AG20443 (cell line): Measurements from ENCODE around the gene EMC1.
"Not testable (repeated sequence)": the region's sequence is repeated elsewhere in the genome, so short reads cannot be mapped to it uniquely, and the experiment has no call there.

Experiments used
- DNase-seq: peaks from one replicate; pipeline ENCODE4 v3.0.0; 2012; ENCODE audit warnings: low spot score, mixed read lengths

Gene EMC1

DNA sequence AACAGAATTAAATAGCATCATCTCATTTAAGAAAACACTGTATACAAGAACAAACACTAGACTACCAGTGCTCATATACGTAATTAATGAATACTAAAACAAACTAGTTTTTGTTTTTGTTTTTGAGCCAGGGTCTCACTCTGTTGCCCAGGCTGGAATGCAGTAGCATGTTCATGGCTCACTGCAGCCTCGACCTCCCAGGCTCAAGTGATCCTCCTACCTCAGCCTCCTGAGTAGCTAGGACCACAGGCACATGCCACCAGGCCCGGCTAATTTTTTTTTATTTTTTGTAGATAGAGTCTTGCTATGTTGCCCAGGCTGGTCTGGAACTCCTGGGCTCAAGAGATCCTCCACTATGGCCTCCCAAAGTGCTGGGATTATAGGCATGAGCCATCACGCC, 34.7 kb downstream of the EMC1 start:
- not testable (repeated sequence) for DNase-seq

DNA sequence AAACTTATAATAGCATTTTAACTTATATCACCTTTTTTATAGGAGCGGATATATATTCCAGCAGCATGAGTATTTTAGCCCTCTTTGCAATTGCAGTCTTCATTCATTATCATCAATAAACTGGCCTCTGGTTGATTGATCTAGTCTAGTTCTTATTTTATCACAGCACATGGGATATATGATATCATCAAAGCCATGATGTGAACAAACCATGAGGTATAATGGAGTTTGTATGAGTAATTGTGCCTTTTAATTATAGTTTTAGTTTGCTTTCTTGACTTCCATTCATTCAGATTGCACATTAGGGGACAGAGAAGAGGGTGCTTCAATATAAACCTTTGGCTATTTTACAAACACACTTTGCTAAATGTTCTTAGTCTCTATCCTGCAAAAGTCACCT, 37.7 kb downstream of the EMC1 start:
- DNase-seq: no peak

DNA sequence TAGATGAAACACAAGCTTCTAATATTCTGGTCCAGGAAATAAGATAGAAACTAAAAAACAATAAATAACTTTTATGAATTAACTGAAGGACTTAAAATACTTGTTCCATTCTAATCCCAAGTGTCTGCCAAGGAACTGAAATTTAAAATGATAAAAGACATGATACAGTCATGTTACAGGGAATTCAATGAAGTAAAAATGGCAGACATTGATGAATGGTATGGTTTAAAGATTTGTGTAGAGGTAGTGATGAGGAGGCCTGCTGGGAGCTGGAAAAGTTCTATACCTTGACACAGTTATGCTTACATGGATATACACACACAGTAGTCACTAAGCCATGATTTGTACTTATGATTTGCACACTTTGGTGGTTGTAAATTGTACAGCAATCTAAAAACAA, 39.2 kb downstream of the EMC1 start:
- no peak for DNase-seq

DNA sequence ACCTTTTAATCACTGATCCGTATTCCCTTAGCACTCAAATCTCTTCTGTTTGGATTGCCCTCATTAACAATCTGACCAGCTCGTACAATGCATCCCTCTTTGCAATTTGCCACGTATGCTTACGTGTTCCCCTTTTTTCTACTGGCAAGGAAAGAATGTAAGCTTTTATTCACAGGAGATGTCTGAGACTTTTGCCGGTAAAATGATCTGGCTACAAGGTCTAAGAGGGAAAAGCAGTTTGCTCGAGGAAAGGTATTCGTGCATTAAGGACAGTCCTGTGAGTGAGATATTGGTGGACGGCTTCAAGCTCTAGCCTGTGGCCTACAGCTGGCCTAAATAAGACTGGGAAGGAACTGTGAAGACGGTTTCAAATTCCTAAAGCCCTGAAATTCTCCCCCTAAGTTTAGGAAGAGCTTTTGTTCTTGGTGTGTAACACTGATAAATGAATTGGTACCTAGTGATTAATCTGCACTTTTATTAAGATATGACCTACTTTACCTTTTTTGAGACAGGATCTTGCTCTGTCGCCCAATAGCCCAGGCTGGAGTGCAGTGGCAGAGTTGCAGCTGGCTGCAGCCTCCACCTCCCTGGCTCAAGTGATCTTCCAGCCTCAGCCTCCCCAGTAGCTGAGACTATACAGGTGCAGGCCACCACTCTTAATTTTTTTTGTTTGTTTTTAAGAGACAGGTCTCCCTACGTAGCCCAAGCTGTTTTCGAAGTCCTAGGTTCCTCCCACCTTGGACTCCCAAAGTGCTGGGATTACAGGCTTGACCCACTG, 40.4 kb downstream of the EMC1 start:
- DNase-seq: no peak

DNA sequence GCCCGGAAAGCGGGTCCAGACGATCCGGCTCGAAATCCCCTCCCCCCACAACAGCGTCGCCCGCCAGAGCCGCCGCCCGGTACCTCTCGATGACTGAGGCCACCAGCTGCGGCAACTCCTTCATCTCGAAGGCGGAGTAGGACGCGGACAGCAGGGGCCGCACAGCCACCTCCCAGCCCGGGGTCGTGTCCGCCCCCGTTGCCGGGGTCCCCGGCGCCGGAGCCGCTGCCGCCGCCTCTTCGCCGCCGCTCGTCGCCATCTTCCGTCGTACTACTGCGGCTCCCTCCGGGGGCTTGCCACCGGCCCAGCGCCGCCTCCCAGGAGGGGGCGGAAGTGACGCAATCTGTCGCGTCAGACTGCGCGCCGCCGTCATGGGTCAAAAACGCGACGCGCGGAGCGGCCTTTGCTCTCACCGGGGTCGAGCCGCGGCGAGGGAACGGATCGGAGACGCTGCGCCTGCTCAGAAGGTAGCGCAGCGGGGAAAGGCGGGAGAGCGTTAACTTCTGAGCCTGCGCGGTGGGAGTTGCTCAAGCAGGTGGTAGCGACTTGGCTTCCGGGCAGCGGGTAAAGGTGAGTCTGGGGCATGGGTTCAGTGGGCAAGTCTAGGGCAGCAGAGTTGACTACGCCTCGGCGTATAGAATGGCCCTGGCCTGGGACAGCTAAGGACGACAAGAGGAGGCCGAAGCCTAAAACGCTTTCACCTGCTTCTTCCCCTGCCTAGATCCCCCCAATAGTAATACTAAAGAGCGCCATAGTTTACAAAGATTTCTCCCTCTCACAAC, 41.1 kb downstream of the EMC1 start, which contains the start of gene UBR4:
TSS of gene UBR4 (minus strand) at position 277 of the 782 bp plus-strand sequence. CDS start at position 259, 18 bp downstream.
- DNase-seq: peak; percentile 97

DNA sequence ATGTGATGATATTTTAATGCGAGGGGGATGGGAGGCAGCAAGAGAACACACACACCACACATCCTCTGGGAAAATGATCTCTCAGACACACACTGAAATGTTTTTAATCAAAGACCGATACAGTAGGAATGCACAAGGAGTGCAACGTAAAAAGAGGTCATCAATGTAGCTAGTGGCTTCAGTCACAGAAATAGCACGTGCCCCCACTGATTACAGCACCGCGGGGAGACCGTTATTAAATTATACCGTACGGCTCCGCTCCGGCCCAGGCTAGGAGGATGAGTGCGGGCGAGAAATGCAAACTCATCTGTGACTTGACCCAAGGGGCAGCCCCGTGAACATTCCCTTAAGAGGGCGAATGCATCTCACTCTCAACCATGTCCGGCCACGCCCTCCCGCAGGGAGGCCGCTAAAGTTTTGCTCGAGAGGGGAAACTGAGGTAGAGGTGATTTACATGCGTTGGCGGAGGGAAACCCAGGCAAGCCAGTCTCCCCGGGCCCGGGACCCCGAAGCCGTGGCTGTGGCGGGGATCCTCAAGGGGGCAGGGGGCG, 41.8 kb downstream of the EMC1 start:
- DNase-seq: peak; percentile 50

DNA sequence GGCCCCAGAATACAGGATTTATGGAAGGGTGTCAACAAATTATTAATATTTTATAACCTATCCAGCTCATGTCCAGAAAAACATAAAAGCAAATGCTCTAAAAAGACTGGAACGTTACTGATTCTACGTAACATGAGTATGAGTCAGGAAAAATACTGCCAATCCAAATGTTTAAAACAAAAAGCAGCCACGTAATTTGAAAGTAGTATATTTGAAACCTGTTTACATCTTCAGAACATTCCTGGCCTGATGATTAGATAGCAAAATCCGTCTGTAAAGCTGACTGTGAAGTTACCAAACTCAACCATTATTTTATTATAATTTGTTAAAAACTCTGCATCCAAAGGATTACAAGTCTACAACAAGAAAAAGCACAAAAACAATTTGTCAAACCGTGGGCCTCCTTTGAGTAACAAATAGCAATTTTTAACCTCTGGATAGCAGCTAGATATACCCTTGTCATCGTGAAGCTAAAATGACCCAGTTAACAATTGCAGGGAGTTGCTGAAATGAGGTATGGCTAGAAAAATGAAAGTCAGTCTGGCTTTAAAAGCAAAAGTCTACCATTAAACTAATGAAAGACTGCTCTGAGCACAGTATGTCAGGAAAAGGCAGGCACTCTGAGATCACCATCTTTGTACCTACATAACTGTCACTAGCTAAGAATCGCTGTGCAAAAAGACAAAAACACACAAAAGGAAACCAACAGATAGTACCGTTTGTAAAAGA, 42.5 kb downstream of the EMC1 start:
- DNase-seq: peak; percentile 32

DNA sequence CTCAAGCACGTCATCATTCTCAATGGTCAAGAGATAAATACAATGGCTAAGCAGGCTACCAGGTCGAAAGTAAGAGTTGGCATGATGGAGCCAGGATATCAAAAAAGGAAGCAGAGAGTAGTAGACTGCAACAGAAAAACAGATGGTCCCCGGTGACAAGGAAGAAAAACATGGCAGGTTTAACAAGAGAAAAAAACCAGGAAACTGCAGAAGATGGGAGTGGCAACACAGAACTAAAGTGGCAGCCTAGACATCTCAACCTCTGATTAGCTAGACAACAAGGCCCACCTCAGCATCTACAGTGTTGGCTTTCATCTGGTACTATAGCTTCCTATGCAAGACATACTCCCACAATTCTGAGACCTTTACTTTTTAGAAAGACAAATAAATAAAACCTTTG, 44.4 kb downstream of the EMC1 start:
- no peak for DNase-seq

DNA sequence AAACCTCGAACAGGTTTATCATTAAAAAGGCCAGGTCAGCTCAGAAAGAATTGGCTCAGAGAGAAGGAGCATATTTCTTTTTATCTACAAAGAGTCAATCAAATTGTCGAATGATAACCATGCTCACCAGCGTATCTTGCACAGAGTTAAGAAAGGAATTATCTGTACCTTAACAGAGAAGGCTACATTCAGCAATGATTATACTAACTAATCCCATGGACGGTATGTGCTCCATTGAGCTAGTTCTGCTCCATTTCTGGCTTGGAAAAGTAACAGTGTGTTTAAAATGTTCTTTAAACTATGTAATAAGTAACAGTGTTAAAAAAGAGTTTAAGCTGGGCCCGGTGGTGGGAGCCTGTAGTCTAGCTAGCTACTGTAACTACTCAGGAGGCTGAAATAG, 45.5 kb downstream of the EMC1 start:
- DNase-seq: no peak

DNA sequence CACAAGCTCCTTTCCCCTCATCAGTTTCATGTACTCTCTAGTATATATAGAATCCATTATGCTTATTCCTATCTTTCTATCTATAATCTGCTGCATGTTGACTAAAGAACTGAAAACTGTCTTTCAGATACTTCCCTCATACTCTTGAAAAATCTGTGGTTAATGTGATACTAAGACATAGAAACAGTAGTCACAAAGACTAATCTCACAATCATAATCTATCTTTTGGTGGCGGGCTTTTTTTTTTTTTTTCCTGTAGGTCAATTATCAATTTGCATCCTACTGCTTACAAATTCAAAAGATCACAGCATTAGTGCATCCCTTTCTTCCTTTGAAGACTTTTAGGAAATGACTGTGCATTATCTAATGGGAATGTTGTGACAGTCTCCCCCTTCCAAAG, 45.9 kb downstream of the EMC1 start:
- DNase-seq: no peak

DNA sequence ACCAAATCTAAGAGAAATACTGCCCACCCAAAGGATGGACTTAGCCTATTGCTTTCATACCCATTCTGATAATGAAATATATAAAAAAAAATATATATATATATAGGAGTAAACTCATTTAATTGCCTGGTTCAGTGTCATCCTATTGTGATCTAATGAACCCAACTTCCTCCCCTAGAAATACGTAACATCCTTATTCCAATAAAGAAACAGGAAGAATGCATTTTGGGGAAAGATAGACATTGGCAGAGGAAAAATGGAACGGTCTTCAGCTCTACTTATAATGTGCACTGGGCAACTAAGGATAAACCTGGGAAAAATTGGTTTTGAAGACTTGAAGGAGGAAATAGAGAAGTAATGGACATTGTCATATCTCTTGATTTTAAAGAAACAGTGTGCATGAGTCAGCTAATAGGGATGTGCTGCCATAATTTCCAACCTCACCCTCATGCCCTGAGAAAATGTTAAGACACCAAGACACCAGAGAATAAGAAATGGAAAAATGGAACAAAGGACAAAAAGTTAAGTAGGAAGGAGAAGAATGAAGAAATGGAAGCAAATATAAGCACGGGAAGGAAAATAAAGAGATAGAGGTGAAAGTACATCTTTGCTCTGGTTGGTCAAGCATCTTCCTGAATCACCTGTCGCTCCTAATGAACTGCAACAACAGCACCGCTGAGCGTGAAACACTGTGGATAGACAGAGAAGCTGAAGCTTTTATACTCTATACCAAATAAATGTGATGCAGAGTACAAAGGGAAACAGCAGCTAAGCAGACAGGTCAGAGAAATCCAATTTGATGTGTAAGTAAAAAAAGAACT, 46.7 kb downstream of the EMC1 start:
- DNase-seq: no peak

DNA sequence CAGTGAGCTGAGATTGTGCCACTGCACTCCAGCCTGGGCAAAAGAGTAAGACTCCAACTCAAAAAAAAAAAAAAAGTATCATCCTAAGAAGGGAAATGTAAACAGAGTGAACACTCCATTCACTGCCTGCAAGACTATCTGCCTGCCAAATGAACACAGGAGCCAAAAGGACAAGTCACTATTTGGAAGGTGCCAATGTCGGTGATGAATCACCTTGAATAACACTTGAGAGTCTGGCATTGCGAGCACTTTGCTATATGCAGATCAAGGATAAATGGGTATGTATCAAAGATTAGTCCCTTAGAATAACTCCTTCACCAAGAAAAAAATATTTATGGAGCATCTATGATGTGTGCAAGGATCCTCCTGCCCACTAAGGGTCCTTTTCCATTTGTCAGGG, 47.9 kb downstream of the EMC1 start:
- peak; percentile 74 for DNase-seq

DNA sequence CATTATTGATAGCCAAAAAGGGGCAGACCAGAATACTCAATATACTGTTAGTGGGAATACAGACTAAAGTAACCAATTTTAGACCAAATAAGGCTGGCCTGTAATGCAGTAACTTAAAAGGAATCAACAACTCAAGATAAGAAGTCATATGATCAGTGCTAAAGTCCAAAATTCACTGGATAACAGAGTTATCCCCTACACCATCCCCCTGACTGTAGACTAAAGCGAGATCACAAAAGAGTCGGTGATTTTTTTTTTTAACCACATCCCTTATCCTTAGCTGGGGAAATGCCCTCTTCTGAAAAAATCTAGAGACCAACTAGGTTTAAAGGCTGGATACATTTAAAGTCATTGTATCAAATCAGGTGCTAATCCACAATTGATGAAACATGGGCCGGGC, 48.9 kb downstream of the EMC1 start:
- DNase-seq: no peak

DNA sequence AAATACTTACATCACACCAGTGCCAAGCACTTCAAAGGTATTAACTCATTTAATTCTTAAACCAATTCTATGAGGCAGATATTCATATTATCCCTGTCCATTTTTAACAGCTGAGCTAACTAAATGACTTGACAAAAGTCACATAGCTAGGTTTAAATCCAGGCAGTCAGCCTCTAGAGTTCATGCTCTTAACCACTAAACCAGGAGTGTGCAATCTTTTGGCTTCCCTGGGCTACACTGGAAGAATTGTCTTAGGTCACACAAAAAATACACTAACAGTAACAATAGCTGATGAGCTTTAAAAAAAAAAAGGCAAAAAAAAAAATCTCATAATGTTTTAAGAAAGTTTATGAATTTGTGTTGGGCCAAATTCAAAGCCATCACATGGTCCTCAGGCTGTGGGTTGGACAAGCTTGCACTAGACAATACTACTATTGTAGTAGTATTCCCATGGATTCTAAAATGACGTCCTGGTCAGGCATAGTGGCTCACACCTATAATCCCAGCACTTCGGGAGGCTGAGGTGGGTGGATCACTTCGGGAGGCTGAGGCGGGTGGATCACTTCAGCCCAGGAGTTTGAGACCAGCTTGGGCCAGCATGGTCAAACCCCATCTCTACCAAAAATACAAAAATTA, 51.2 kb downstream of the EMC1 start:
- no peak for DNase-seq

DNA sequence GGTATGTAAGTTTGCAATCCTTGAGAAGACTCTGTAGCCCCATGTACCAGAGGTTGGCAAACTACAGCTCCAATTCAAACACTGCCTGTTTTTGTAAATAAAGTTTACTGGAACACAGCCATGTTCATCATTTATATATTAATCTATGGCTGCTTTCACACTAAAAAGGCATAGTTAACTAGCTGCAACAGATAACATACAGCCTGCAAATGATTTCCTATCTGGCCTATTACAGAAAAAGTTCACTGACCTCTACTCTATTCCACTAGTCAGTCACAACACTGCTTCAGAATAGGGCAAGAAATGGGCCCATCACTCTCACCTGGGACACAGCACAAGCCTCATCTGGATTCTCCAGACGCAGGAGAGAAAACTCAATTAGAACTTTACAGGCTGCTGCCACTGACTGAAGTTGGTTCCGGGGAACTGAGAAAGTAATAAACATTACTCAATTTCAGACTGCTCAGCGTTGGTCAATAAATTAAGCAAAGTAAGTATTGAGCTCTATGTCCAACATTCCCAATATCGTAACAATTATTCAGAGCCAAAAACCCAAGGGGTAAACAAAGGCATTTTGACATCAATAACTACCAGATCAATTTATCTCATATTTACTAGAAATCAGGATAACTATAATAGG, 51.9 kb downstream of the EMC1 start:
- DNase-seq: no peak

DNA sequence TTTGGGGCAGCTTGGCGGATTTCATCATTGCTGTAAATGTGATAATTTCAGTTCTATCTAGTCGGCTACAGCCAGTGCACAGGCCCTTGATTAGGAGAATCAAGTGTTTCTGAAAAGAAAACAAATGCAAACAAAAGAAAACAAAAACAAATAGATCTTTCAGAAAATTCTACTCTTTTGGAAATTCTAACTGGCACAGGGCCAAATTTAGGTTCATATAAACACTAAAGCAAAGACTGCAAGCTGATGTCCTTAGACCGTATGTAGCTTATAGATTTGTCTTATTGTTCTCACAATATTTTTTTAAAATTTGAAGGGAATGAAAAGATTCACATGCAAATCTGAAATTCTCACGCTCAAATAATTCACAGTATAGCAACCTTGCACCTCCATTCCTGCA, 52.5 kb downstream of the EMC1 start:
- DNase-seq: no peak

DNA sequence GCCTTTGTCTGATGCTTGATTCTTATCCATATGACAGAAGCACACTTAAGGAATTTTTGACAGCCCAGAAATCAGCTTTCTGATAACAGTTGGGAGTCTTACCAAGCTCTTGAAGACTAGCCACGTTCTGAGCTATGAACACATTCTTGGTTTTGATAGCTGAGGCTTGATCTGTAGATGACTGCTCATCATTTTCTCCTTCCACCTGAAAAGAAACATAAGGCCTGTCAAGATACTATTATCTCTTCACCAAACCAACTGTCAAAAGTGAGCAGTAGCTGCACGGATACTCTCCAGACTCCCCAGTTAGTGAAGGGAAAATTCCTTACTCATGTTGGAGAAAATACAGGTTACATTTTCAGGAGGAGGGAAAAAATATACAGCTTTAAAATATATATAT, 53.5 kb downstream of the EMC1 start:
- no peak for DNase-seq

DNA sequence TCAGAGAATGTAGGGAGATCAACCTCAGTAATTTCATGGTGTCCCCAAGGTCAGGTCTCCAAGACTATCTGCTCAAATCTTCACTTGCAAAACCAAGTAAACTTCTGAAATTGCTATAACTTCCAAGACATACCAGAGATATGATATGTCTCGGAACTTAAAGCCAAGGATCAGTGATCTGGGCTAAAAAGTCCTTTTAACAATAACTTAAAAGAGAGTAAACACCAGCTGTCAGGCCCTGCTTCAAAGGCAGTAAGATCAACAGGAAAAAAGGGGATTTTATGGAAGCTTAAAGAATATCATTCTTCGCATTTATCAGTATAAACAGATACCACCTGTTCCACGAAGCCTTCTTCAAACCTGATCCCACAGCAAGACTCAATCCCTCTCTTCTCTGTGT, 55.0 kb downstream of the EMC1 start:
- no peak for DNase-seq

DNA sequence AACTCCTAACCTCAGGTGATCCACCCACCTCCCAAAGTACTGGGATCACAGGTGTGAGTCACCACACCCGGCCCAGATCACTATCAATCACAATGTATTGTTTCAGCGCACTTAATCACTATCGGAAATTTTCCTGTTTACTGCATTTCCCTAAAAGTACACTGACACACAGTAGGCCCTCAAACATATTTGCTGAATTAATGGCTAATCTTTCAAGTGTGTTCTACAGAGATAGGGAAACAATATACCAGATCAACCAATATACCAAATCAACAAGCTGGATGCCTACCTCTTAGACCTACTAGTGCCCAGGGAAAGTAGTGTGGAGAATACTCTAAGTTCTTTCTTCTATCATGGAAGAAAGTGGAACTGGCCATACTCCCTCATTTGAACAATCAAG, 58.3 kb downstream of the EMC1 start:
- no peak for DNase-seq

DNA sequence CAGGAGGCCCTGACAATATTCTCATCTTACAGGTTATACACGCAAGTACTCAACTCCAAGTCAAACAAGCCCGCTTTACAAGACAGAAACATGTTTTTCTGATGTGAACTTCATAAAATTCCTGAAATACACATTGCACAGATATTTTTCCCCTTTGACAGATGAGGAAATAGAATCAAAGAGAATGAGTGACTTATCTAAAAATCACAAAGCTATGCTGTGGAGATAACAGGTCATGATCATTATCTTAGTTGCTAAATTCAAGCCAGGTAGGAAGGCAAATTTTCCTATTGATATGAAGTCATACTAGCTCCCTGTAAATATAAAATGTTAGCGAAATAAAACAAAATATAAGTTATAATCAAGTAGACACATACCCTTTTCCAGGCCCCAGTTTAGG, 59.5 kb downstream of the EMC1 start:
- DNase-seq: no peak

DNA sequence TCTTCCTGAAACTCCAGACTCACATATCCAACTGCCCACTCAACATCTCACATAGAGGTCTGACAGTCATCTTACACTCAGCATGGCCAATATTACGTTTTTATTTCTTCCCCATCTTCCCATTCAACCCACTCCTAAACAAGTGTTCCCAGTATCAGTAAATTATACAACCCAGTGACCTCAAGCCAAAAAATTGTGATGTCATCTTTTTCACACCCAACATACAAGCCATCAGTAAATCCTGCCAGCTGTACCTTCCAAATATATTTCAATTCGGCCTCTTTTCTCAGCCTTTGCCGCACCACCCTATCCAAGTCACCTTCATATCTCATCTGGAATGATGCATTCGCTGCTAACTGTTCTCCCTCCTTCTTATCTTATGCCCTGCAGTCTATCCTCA, 60.9 kb downstream of the EMC1 start:
- DNase-seq: no peak
